Measurements from ENCODE around the gene TRIM66. TPM values are rescaled to one million over a fixed set of nuclear protein-coding genes. Genes with fewer than 3 reads are reported as not detected.

Gene TRIM66
- total and polyA plus RNA-seq, 2 experiments from 2014 or later: 1.4 to 4.7 TPM

- no peaks in the 10 kb centered on the region for H3K79me2 ChIP-seq
- TF ChIP-seq EZH2phosphoT487 (IDR thresholded peaks at IDR 0.05; ENCODE audit: low read depth, severe bottlenecking, unreplicated experiment) (no peak), EZH2 (IDR thresholded peaks at IDR 0.05; ENCODE audit: borderline replicate concordance) (no peak), CTCF (IDR thresholded peaks at IDR 0.05; ENCODE audit: poor library complexity) (no peak)
- H4K20me1 ChIP-seq (ENCODE audit: insufficient read depth, poor library complexity, severe bottlenecking): no peaks in the 10 kb centered on the region
- DNase-seq (ENCODE audit: low spot score): peak; percentile 58
- H3K27me3 ChIP-seq: no peaks in the 10 kb centered on the region
- 77% methylated on average over 5 of the region's 5 CpGs for WGBS (ENCODE audit: low lambda C conversion rate, missing lambda C conversion rate)
- H3K4me3 ChIP-seq: no peak overlapping the region
- H3K4me1 ChIP-seq (ENCODE audit: insufficient read depth): peaks cover 11% of the 10 kb centered on the region
- H2AFZ ChIP-seq: no peak overlapping the region
- no peaks in the 10 kb centered on the region for H3K9me3 ChIP-seq (ENCODE audit: low read depth)
- H3K36me3 ChIP-seq (replicated peaks; ENCODE audit: insufficient read depth, low read depth): no peaks in the 10 kb centered on the region
- H3K9me2 ChIP-seq (replicated peaks; ENCODE audit: insufficient read depth): no peaks in the 10 kb centered on the region
- no peak overlapping the region for H3K4me2 ChIP-seq
- H3K27ac ChIP-seq: peak overlapping the region; percentile 69
These were observed 15.9 kb upstream of the TRIM66 start for GRCh38 chr11:8698379-8698851.

- Histone ChIP-seq H3K9me3 (ENCODE audit: low read depth) (no peaks in the 10 kb centered on the region), H3K4me1 (ENCODE audit: insufficient read depth) (peaks cover 11% of the 10 kb centered on the region), H3K36me3 (replicated peaks; ENCODE audit: insufficient read depth, low read depth) (no peaks in the 10 kb centered on the region), H3K27me3 (no peaks in the 10 kb centered on the region), H3K9me2 (replicated peaks; ENCODE audit: insufficient read depth) (no peaks in the 10 kb centered on the region), H3K27ac (no peak overlapping the region), H3K79me2 (no peaks in the 10 kb centered on the region), H3K4me3 (no peak overlapping the region), H4K20me1 (ENCODE audit: insufficient read depth, poor library complexity, severe bottlenecking) (no peaks in the 10 kb centered on the region), H2AFZ (no peak overlapping the region), H3K4me2 (no peak overlapping the region)
- WGBS (ENCODE audit: low lambda C conversion rate, missing lambda C conversion rate): 96% methylated on average over 3 of the region's 3 CpGs
- DNase-seq (ENCODE audit: low spot score): no peak
- no peak for TF ChIP-seq CTCF (IDR thresholded peaks at IDR 0.05; ENCODE audit: poor library complexity)
- TF ChIP-seq EZH2phosphoT487 (IDR thresholded peaks at IDR 0.05; ENCODE audit: low read depth, severe bottlenecking, unreplicated experiment): no peak
- no peak for TF ChIP-seq EZH2 (IDR thresholded peaks at IDR 0.05; ENCODE audit: borderline replicate concordance)
These were observed 14.6 kb upstream of the TRIM66 start for GRCh38 chr11:8697054-8697453.

- no peaks in the 10 kb centered on the region for H4K20me1 ChIP-seq (ENCODE audit: insufficient read depth, poor library complexity, severe bottlenecking)
- H3K36me3 ChIP-seq (replicated peaks; ENCODE audit: insufficient read depth, low read depth): no peaks in the 10 kb centered on the region
- TF ChIP-seq EZH2 (IDR thresholded peaks at IDR 0.05; ENCODE audit: borderline replicate concordance) (no peak), EZH2phosphoT487 (IDR thresholded peaks at IDR 0.05; ENCODE audit: low read depth, severe bottlenecking, unreplicated experiment) (no peak)
- no peak overlapping the region for H2AFZ ChIP-seq
- no peaks in the 10 kb centered on the region for H3K27me3 ChIP-seq
- H3K27ac ChIP-seq: no peak overlapping the region
- peaks cover 5% of the 10 kb centered on the region for H3K4me1 ChIP-seq (ENCODE audit: insufficient read depth)
- H3K4me3 ChIP-seq: no peak overlapping the region
- H3K79me2 ChIP-seq: peaks cover 6% of the 10 kb centered on the region
- no peaks in the 10 kb centered on the region for H3K9me2 ChIP-seq (replicated peaks; ENCODE audit: insufficient read depth)
- H3K4me2 ChIP-seq: no peak overlapping the region
- H3K9me3 ChIP-seq (ENCODE audit: low read depth): no peaks in the 10 kb centered on the region
- no peak for DNase-seq (ENCODE audit: low spot score)
- WGBS (ENCODE audit: low lambda C conversion rate, missing lambda C conversion rate): 86% methylated on average over 5 of the region's 5 CpGs
These were observed 11.7 kb upstream of the TRIM66 start for GRCh38 chr11:8694137-8694536.

GRCh38 chr11:8693555-8693954 is 11.1 kb upstream of the TRIM66 start:
- Histone ChIP-seq H3K9me3 (ENCODE audit: low read depth) (no peaks in the 10 kb centered on the region), H3K79me2 (peaks cover 6% of the 10 kb centered on the region), H3K4me3 (no peak overlapping the region), H3K36me3 (replicated peaks; ENCODE audit: insufficient read depth, low read depth) (no peaks in the 10 kb centered on the region), H3K4me1 (ENCODE audit: insufficient read depth) (no peaks in the 10 kb centered on the region), H3K9me2 (replicated peaks; ENCODE audit: insufficient read depth) (no peaks in the 10 kb centered on the region), H3K27me3 (no peaks in the 10 kb centered on the region), H3K27ac (no peak overlapping the region), H2AFZ (no peak overlapping the region), H4K20me1 (ENCODE audit: insufficient read depth, poor library complexity, severe bottlenecking) (no peaks in the 10 kb centered on the region), H3K4me2 (no peak overlapping the region)
- DNase-seq (ENCODE audit: low spot score): no peak
- WGBS (ENCODE audit: low lambda C conversion rate, missing lambda C conversion rate): 94% methylated on average over 7 of the region's 7 CpGs
- no peak for TF ChIP-seq CTCF (IDR thresholded peaks at IDR 0.05; ENCODE audit: poor library complexity)
- TF ChIP-seq EZH2phosphoT487 (IDR thresholded peaks at IDR 0.05; ENCODE audit: low read depth, severe bottlenecking, unreplicated experiment): no peak
- no peak for TF ChIP-seq EZH2 (IDR thresholded peaks at IDR 0.05; ENCODE audit: borderline replicate concordance)

Measured in hepatocyte (in vitro differentiated cells).